Stimulated activated CD4-positive, alpha-beta T cell treated with anti-CD3 and anti-CD28 coated beads, Interleukin-2, amount 100 ng/mL, for 24 hours (primary cell): ENCODE results near the gene TNIK.

Source experiments
- DNase-seq, 2 donors: peaks; one replicate each; pipeline ENCODE4 v3.0.0-alpha.2; 2020

Gene TNIK

DNA sequence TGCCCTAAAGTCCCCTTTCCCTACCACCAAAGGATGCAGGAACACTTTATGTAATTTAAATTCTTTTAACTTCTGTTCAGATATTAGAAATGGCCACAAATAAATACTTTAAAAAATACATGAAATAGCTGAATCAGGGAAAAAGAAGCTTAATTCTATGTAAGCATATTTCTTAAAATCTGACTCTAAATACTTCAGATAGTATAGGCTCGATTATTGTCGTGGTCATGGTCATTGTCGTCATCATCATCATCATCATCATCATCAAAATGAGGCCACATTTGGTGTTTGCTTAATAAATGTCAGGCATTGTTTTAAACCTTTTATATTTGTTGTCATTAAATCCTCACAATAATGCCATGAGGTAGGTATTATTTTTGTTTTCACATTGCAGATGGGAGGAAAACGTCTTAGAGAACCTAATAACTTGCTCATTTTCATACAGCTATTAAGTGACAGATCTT lies 448.3 kb downstream of the TNIK start:
- DNase-seq = no peak
